Calu3 (cell line): ENCODE data around the gene AGTR1. TPM values are rescaled to one million over a fixed set of nuclear protein-coding genes. Genes with fewer than 3 reads are reported as not detected.
"Not testable (repeated sequence)": the region's sequence is repeated elsewhere in the genome, so short reads cannot be mapped to it uniquely, and the experiment has no call there.

Experiments
- BruUV-seq: library from RNA; stranded (reverse); fragments of 400-500 nt; replicated peaks from 2 replicates; lab custom pipeline; 2021; lab: Mats Ljungman, UMichigan
- CTCF ChIA-PET: fragments of 300-600 bp; sonication (Branson Sonifier 250); formaldehyde crosslinking; loops from one replicate; lab custom pipeline; 2022; ENCODE audit warnings: antibody characterized with exemption; lab: Charles Lee
- DNase-seq: peaks from one replicate; pipeline ENCODE4 v3.0.0; 2022
- H3K27ac Mint-ChIP-seq: one replicate; pipeline ENCODE4 v1.8.0; 2022; ENCODE audit warnings: mixed read lengths; ENCODE audit not compliant: unreplicated experiment
- H3K27me3 Mint-ChIP-seq: one replicate; pipeline ENCODE4 v1.8.0; 2022; ENCODE audit warnings: mixed read lengths; ENCODE audit not compliant: unreplicated experiment
- H3K36me3 Mint-ChIP-seq: one replicate; pipeline ENCODE4 v1.8.0; 2022; ENCODE audit warnings: mild to moderate bottlenecking, moderate library complexity, mixed read lengths; ENCODE audit not compliant: insufficient read depth, unreplicated experiment
- H3K4me1 Mint-ChIP-seq: one replicate; pipeline ENCODE4 v1.8.0; 2022; ENCODE audit warnings: mild to moderate bottlenecking, low read depth, mixed read lengths; ENCODE audit not compliant: unreplicated experiment
- H3K4me3 Mint-ChIP-seq: one replicate; pipeline ENCODE4 v1.8.0; 2022; ENCODE audit warnings: mild to moderate bottlenecking, low read depth, moderate library complexity, mixed read lengths; ENCODE audit not compliant: unreplicated experiment
- H3K9me3 Mint-ChIP-seq: one replicate; pipeline ENCODE4 v1.8.0; 2022; ENCODE audit warnings: low read depth, mixed read lengths; ENCODE audit not compliant: unreplicated experiment
- CTCF ChIP-seq: fragments of 200-600 bp; IDR thresholded peaks from one replicate; pipeline ENCODE4 v1.8.0; 2022; ENCODE audit warnings: antibody characterized with exemption; ENCODE audit not compliant: unreplicated experiment
- intact Hi-C: fragments of 100-400 bp; cut with micrococcal nuclease; formaldehyde crosslinking; loops from one replicate; pipeline ENCODE4 v1.10.0; 2022; ENCODE audit not compliant: unreplicated experiment
- total RNA-seq: library from RNA; stranded (reverse); gene quantifications from 2 replicates; pipeline ENCODE4 v1.2.3, GENCODE V29; 2022

AGTR1 gene
- total RNA-seq, 1 experiment from 2014 or later: not detected

DNA sequence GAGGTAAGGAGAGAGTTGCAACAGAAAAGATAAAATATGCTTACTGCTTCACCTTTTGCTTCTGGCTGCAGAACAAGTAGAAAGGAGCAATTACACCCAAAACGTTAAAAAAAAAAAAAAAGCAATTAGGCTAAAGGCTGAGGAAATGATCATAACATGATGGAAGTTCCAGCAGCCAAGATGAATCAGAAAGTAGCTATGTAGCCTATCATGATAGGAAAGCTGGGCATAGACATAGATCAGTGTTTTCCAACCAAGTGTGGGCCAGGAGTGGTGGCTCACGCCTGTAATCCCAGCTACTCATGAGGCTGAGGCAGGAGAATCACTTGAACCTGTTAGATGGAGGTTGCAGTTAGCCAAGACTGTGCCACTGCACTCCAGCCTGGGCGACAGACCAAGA is 52.6 kb downstream of the AGTR1 start:
- Mint-ChIP-seq H3K4me3 (no peak overlapping the region), H3K9me3 (peaks cover 3% of the 10 kb centered on the region), H3K27ac (no peak overlapping the region), H3K36me3 (no peaks in the 10 kb centered on the region), H3K4me1 (peaks cover 18% of the 10 kb centered on the region), H3K27me3 (no peaks in the 10 kb centered on the region)
- no peak for TF ChIP-seq CTCF
- CTCF ChIA-PET: interaction anchor here (0.7 to 1.2 kb wide), 2 partner anchors 8 to 11 kb away, joined by 3 to 5 read pairs; no protein-coding TSS in a partner anchor
- intact Hi-C loops: loop anchor here (5.0 kb wide), 1 partner anchor 1042 kb away; the partner anchor contains the start of gene ANKUB1
- BruUV-seq: no TSS peak
- no peak for DNase-seq

DNA sequence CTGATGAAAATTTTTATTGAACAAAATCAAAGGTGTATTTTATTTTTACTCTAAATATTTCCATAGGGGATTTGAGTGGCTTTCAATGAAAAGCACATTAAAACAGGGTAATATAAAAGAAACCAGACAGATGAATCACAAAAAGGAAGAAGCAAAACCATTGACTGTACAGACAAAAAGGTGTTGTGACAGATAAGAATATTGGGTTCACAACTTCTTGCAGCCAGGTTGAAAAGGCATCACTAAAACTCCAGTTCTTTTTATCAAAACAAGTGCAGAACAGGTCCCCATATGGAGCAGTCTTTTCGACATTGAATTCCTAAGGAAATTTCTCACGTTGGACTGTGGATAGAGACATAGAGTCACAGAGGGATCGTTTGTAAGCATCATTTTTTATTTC is 53.8 kb downstream of the AGTR1 start:
- CTCF ChIA-PET: no interaction called here
- Mint-ChIP-seq H3K36me3 (no peaks in the 10 kb centered on the region), H3K4me3 (no peak overlapping the region), H3K9me3 (peaks cover 3% of the 10 kb centered on the region), H3K4me1 (peaks cover 18% of the 10 kb centered on the region), H3K27ac (no peak overlapping the region), H3K27me3 (no peaks in the 10 kb centered on the region)
- no TSS peak for BruUV-seq
- intact Hi-C loops: loop anchor here (5.0 kb wide), 1 partner anchor 1041 kb away; the partner anchor contains the start of gene ANKUB1
- no peak for DNase-seq
- no peak for TF ChIP-seq CTCF

DNA sequence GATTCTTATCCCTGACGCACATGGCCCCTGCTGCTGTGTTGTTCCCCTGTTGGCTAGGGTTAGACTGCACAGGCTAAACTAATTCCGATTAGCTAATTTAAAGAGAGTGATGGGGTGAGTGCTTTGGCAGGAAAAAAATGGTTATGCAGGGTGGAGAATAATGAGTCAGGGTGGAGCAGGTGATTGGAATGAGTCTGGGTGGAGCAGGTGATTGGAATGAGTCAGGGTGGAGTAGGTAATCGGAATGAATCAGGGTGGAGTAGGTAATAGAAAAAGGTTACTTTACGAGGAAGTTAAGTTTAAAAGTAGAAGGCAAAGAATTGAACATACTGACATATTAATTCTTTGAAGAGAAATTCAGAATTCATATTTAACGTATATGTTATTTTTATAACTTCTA is 55.7 kb downstream of the AGTR1 start:
- H3K4me3 Mint-ChIP-seq: not testable (repeated sequence)
- intact Hi-C loops: loop anchor here (5.0 kb wide), 1 partner anchor 1039 kb away; the partner anchor contains the start of gene ANKUB1
- peak; percentile 61 for DNase-seq

GRCh38 chr3:148755570-148755969 is 57.9 kb downstream of the AGTR1 start:
- DNase-seq: no peak
- intact Hi-C loops: no loop called here
- Mint-ChIP-seq H3K27ac (peak overlapping the region; percentile 2), H3K27me3 (no peaks in the 10 kb centered on the region), H3K4me1 (peaks cover 18% of the 10 kb centered on the region), H3K4me3 (no peak overlapping the region), H3K9me3 (peaks cover 3% of the 10 kb centered on the region), H3K36me3 (no peaks in the 10 kb centered on the region)
- no TSS peak for BruUV-seq
- CTCF ChIA-PET: interaction anchor here (1.0 kb wide), 1 partner anchor 14 kb away, joined by 3 read pairs; no protein-coding TSS in a partner anchor
- TF ChIP-seq CTCF: no peak

More for the DNA sequence above, 55.7 kb downstream of the AGTR1 start:
- peak overlapping the region; percentile 22 for H3K27ac Mint-ChIP-seq
- H3K36me3 Mint-ChIP-seq, H3K27me3 Mint-ChIP-seq, CTCF ChIA-PET, H3K9me3 Mint-ChIP-seq, BruUV-seq: not testable (repeated sequence)
- peaks cover 18% of the 10 kb centered on the region for H3K4me1 Mint-ChIP-seq

DNA sequence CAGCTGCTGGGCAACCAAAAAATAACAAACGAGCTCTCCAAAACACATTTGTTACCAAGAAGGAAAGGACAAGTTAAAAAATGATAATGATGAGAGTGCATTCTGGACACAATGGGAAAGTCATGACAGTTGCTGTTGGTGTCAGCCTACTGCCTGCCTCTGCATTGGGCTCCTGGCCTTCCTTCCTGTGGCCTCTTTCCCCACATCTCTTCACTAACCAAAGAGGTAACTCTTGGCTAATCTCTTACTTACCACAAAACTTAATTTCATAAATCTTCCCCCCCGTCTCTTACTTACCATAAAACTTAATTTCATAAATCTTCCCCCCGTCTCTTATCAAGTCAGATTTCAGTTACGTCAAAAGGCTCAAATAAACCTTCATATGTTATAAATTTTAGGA is 58.6 kb downstream of the AGTR1 start:
- peaks cover 18% of the 10 kb centered on the region for H3K4me1 Mint-ChIP-seq
- peaks cover 3% of the 10 kb centered on the region for H3K9me3 Mint-ChIP-seq
- H3K36me3 Mint-ChIP-seq: no peaks in the 10 kb centered on the region
- BruUV-seq: no TSS peak
- CTCF ChIA-PET: no interaction called here
- H3K4me3 Mint-ChIP-seq: no peak overlapping the region
- TF ChIP-seq CTCF: no peak
- no peaks in the 10 kb centered on the region for H3K27me3 Mint-ChIP-seq
- intact Hi-C loops: no loop called here
- no peak overlapping the region for H3K27ac Mint-ChIP-seq
- DNase-seq: no peak
